Measurements from ENCODE around the gene PRKX.
"Not testable (repeated sequence)": the region's sequence is repeated elsewhere in the genome, so short reads cannot be mapped to it uniquely, and the experiment has no call there.

PRKX gene

GRCh38 chrX:3711331-3711917 lies 2.0 kb downstream of the PRKX start:
- no peak for DNase-seq (ENCODE audit: low read depth in 2 of 2)

- not testable (repeated sequence) for DNase-seq (ENCODE audit: low read depth in 2 of 2)
Measured at GRCh38 chrX:3707673-3708274, 5.7 kb downstream of the PRKX start.

- DNase-seq (ENCODE audit: low read depth in 2 of 2): no peak
Measured at GRCh38 chrX:3706481-3706880, 7.0 kb downstream of the PRKX start.

- not testable (repeated sequence) for DNase-seq (ENCODE audit: low read depth in 2 of 2)
Measured at GRCh38 chrX:3703251-3703650, 10.2 kb downstream of the PRKX start.

GRCh38 chrX:3702095-3702494 lies 11.4 kb downstream of the PRKX start:
- DNase-seq (ENCODE audit: low read depth in 2 of 2): not testable (repeated sequence)

- not testable (repeated sequence) for DNase-seq (ENCODE audit: low read depth in 2 of 2)
Measured at GRCh38 chrX:3701445-3701928, 12.0 kb downstream of the PRKX start.

- no peak for DNase-seq (ENCODE audit: low read depth in 2 of 2)
Measured at GRCh38 chrX:3699821-3700381, 13.5 kb downstream of the PRKX start.

- DNase-seq (ENCODE audit: low read depth in 2 of 2): no peak
Measured at GRCh38 chrX:3697701-3698279, 15.7 kb downstream of the PRKX start.

- DNase-seq (ENCODE audit: low read depth in 2 of 2): no peak
Measured at GRCh38 chrX:3697220-3697684, 16.2 kb downstream of the PRKX start.

- DNase-seq (ENCODE audit: low read depth in 2 of 2): no peak
Measured at GRCh38 chrX:3695536-3695935, 17.9 kb downstream of the PRKX start.

GRCh38 chrX:3690140-3690539 lies 23.3 kb downstream of the PRKX start:
- DNase-seq (ENCODE audit: low read depth in 2 of 2): no peak

- DNase-seq (ENCODE audit: low read depth in 2 of 2): not testable (repeated sequence)
Measured at GRCh38 chrX:3683236-3683635, 30.2 kb downstream of the PRKX start.

GRCh38 chrX:3680459-3680858 lies 33.0 kb downstream of the PRKX start:
- no peak for DNase-seq (ENCODE audit: low read depth in 2 of 2)

- DNase-seq (ENCODE audit: low read depth in 2 of 2): no peak
Measured at GRCh38 chrX:3679669-3680068, 33.8 kb downstream of the PRKX start.

- no peak for DNase-seq (ENCODE audit: low read depth in 2 of 2)
Measured at GRCh38 chrX:3678328-3678727, 35.1 kb downstream of the PRKX start.

- DNase-seq (ENCODE audit: low read depth in 2 of 2): no peak
Measured at GRCh38 chrX:3674881-3675280, 38.6 kb downstream of the PRKX start.

GRCh38 chrX:3669841-3670475 lies 43.5 kb downstream of the PRKX start:
- DNase-seq (ENCODE audit: low read depth in 2 of 2): no peak

GRCh38 chrX:3666975-3667374 lies 46.5 kb downstream of the PRKX start:
- no peak for DNase-seq (ENCODE audit: low read depth in 2 of 2)

- no peak for DNase-seq (ENCODE audit: low read depth in 2 of 2)
Measured at GRCh38 chrX:3664921-3665320, 48.5 kb downstream of the PRKX start.

GRCh38 chrX:3663576-3664250 lies 49.7 kb downstream of the PRKX start:
- DNase-seq (ENCODE audit: low read depth in 2 of 2): not testable (repeated sequence)

GRCh38 chrX:3659761-3660160 lies 53.7 kb downstream of the PRKX start:
- DNase-seq (ENCODE audit: low read depth in 2 of 2): no peak

GRCh38 chrX:3655181-3655580 lies 58.3 kb downstream of the PRKX start:
- no peak for DNase-seq (ENCODE audit: low read depth in 2 of 2)
